GM12878 (cell line): ENCODE measurements around the gene FXYD7. TPM values are rescaled to one million over a fixed set of nuclear protein-coding genes. Genes with fewer than 3 reads are reported as not detected.

Experiments used
- LARP7 ChIP-seq: fragments of 450-650 bp; IDR thresholded peaks from 2 replicates; pipeline ENCODE4 v1.6.1; 2017; ENCODE audit warnings: mild to moderate bottlenecking
- MXI1 ChIP-seq: fragments of 150-350 bp; IDR thresholded peaks from 2 replicates; pipeline ENCODE4 v1.6.1; 2011; ENCODE audit warnings: low read depth, mild to moderate bottlenecking, inconsistent platforms, low read length, improper control_type of control experiment
- NR2C2 ChIP-seq: IDR thresholded peaks from 2 replicates; pipeline ENCODE4 v1.6.1; 2011; ENCODE audit warnings: borderline replicate concordance, low read depth; ENCODE audit not compliant: control insufficient read depth, insufficient read length
- SPI1 ChIP-seq: IDR thresholded peaks from 2 replicates; pipeline ENCODE4 v1.6.1; 2011; ENCODE audit warnings: low read depth, mild to moderate bottlenecking, low read length, moderate library complexity, borderline replicate concordance; ENCODE audit not compliant: insufficient read depth
- YBX1 ChIP-seq: fragments of 450-650 bp; IDR thresholded peaks from 2 replicates; pipeline ENCODE4 v1.6.1; 2016; ENCODE audit warnings: antibody characterized with exemption
- polyA plus RNA-seq, 11 experiments: library from polyadenylated mRNA; depleted of rRNA in 4 of 11; unstranded in 6 of 11; stranded (reverse) in 5 of 11; fragments of >200 nt; fragmentation: Nextera tagmentation in 4 of 11; fragmentation: Illumina TruSeq in 1 of 11; extraction: Ambion mirVana in 4 of 11; extraction: Trizol in 1 of 11; gene quantifications; 1 replicate in 1 of 11; 2 replicates in 10 of 11; pipeline versions ENCODE4 v1.2.1 to v1.2.3, GENCODE V29; 2011 to 2016; ENCODE audit warnings: inconsistent platforms in 2 of 11, missing spikeins in 2 of 11, low read depth in 1 of 11
- total RNA-seq, 4 experiments: library from RNA; depleted of rRNA in 3 of 4; stranded (reverse); fragments of >200 nt in 3 of 4; fragmentation: Illumina TruSeq in 1 of 4; extraction: Trizol in 1 of 4; gene quantifications; 2 replicates each; pipeline versions ENCODE4 v1.2.1 to v1.2.3, GENCODE V29; 2013 to 2021
- TF ChIP-seq, protein P1 (sequence below): IDR thresholded peaks from 2 replicates; pipeline ENCODE4 v1.6.1; 2011; ENCODE audit warnings: borderline replicate concordance, low read depth, mild to moderate bottlenecking, moderate library complexity, low read length; ENCODE audit not compliant: insufficient read depth, poor library complexity, severe bottlenecking
- TF ChIP-seq, protein P2 (sequence below): fragments of 450-650 bp; IDR thresholded peaks from 2 replicates; pipeline ENCODE4 v1.6.1; 2017; ENCODE audit warnings: mild to moderate bottlenecking, low read depth, inconsistent platforms; ENCODE audit not compliant: poor library complexity, severe bottlenecking

Gene FXYD7
- total and polyA plus RNA-seq, 10 of the 15 experiments (the other 5 are each of a cell fraction or from before 2014, with no cell fraction given) = 0.07 to 0.28 (median 0.12) TPM; not detected in 7

DNA sequence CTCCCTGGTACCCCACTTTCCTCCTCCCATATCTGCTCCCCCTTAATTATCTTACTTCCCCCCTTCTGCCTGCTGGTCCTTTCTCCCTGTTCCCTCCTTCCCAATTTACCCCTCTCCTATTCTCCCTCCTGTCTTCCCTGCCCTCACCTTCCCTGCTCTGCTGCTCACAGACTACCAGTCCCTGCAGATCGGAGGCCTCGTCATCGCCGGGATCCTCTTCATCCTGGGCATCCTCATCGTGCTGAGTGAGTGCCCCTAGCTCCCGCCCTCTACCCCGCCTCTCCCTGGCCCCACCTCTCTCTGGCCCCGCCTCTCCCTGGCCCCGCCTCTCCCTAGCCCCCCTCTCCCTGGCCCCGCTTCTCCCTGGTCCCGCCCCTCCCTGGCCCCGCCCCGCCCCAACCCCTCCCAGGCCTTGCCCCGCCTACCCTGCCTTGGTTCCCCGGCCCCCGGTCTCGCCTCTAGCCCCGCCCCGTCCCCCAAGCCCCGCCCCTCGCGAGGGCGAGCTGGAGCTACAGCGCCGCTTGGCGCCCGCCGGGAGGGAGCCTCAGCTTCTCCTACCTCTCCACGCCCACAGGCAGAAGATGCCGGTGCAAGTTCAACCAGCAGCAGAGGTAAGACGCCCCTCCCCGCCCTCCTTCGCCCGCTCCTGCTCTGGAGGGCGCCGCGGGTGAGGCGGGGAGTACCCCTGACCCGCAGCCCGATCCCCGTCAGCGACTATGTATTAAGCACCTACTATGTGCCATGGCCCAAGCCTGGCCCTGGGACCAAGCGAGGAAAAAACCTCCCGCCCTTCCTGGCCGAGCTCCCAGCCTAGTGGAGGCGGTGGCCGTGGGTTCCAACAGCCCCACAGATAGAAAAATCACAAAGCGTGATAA lies 1.9 kb upstream of the FXYD7 start (continued):
- TF ChIP-seq, protein P1, sequence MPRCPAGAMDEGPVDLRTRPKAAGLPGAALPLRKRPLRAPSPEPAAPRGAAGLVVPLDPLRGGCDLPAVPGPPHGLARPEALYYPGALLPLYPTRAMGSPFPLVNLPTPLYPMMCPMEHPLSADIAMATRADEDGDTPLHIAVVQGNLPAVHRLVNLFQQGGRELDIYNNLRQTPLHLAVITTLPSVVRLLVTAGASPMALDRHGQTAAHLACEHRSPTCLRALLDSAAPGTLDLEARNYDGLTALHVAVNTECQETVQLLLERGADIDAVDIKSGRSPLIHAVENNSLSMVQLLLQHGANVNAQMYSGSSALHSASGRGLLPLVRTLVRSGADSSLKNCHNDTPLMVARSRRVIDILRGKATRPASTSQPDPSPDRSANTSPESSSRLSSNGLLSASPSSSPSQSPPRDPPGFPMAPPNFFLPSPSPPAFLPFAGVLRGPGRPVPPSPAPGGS = no peak
- TF ChIP-seq NR2C2 (no peak), SPI1 (no peak), YBX1 (no peak), LARP7 (peak; percentile 53; the same call in 1 of the 2 replicates), MXI1 (peak; percentile 14; the same call in 1 of the 2 replicates)
- TF ChIP-seq, protein P2, sequence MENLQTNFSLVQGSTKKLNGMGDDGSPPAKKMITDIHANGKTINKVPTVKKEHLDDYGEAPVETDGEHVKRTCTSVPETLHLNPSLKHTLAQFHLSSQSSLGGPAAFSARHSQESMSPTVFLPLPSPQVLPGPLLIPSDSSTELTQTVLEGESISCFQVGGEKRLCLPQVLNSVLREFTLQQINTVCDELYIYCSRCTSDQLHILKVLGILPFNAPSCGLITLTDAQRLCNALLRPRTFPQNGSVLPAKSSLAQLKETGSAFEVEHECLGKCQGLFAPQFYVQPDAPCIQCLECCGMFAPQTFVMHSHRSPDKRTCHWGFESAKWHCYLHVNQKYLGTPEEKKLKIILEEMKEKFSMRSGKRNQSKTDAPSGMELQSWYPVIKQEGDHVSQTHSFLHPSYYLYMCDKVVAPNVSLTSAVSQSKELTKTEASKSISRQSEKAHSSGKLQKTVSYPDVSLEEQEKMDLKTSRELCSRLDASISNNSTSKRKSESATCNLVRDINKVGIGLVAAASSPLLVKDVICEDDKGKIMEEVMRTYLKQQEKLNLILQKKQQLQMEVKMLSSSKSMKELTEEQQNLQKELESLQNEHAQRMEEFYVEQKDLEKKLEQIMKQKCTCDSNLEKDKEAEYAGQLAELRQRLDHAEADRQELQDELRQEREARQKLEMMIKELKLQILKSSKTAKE = no peak
